IMR-90 (cell line): ENCODE data around the gene BICD1. TPM values are rescaled to one million over a fixed set of nuclear protein-coding genes. Genes with fewer than 3 reads are reported as not detected.

ENCODE experiments used
- ATAC-seq: fragments of 200-7000 bp; cut with Tn5 transposase; 2 replicates; pipeline ENCODE4 v1.9.1; 2020; ENCODE audit warnings: low read depth, mild to moderate bottlenecking, moderate library complexity
- BruUV-seq: library from RNA; stranded (reverse); fragments of 400-500 nt; replicated peaks from 2 replicates; lab custom pipeline; 2021; lab: Mats Ljungman, UMichigan
- CTCF ChIA-PET: fragments of 300-600 bp; formaldehyde crosslinking; extraction: SDS; loops from one replicate; lab custom pipeline; 2021; ENCODE audit warnings: antibody characterized with exemption; lab: Yijun Ruan, JAX
- POLR2A ChIA-PET: fragments of 300-600 bp; sonication (Branson Sonifier 250); formaldehyde crosslinking; loops from one replicate; lab custom pipeline; 2022; ENCODE audit warnings: antibody characterized with exemption; ENCODE audit not compliant: unreplicated experiment; lab: Charles Lee
- DNase-seq: peaks from one replicate; pipeline ENCODE4 v3.0.0; 2013
- H2AFZ ChIP-seq: replicated peaks from 2 replicates; pipeline ENCODE3; 2013; ENCODE audit warnings: low read length, mild to moderate bottlenecking; ENCODE audit not compliant: poor library complexity
- H2AK5ac ChIP-seq: 2 replicates; pipeline ENCODE4 v1.6.1; 2013; ENCODE audit warnings: low read depth, low read length, inconsistent platforms
- H2AK9ac ChIP-seq: replicated peaks from 2 replicates; pipeline ENCODE3; 2013; ENCODE audit warnings: mild to moderate bottlenecking, low read depth, low read length, moderate library complexity; ENCODE audit not compliant: poor library complexity
- H2BK120ac ChIP-seq: 2 replicates; pipeline ENCODE4 v1.6.1; 2013; ENCODE audit warnings: low read depth, low read length, inconsistent platforms
- H2BK15ac ChIP-seq: 3 replicates; pipeline ENCODE4 v1.6.1; 2013; ENCODE audit warnings: low read depth, low read length, inconsistent platforms
- H2BK20ac ChIP-seq: 2 replicates; pipeline ENCODE4 v1.6.1; 2013; ENCODE audit warnings: low read depth, mild to moderate bottlenecking, inconsistent platforms, low read length, moderate library complexity
- H2BK5ac ChIP-seq: 2 replicates; pipeline ENCODE4 v1.6.1; 2013; ENCODE audit warnings: mild to moderate bottlenecking, low read depth, low read length, inconsistent platforms; ENCODE audit not compliant: poor library complexity, severe bottlenecking
- H3K14ac ChIP-seq: replicated peaks from 2 replicates; pipeline ENCODE4 v1.6.1; 2013; ENCODE audit warnings: low read depth, low read length, inconsistent platforms
- H3K18ac ChIP-seq: 2 replicates; pipeline ENCODE4 v1.6.1; 2013; ENCODE audit warnings: low read depth, low read length, control low read depth
- H3K23ac ChIP-seq: 2 replicates; pipeline ENCODE4 v1.6.1; 2013; ENCODE audit warnings: low read depth, low read length, inconsistent platforms
- H3K27ac ChIP-seq: 2 replicates; pipeline ENCODE4 v1.5.1; 2013; ENCODE audit warnings: mild to moderate bottlenecking, control low read depth, low read length; ENCODE audit not compliant: insufficient read depth
- H3K27me3 ChIP-seq: 2 replicates; pipeline ENCODE4 v1.6.1; 2013; ENCODE audit warnings: low read length; ENCODE audit not compliant: control insufficient read depth, insufficient read depth
- H3K36me3 ChIP-seq: 2 replicates; pipeline ENCODE4 v1.6.1; 2013; ENCODE audit warnings: low read length, mixed read lengths; ENCODE audit not compliant: control insufficient read depth, insufficient read depth
- H3K4ac ChIP-seq: 2 replicates; pipeline ENCODE4 v1.6.1; 2013; ENCODE audit warnings: low read depth, low read length, inconsistent platforms
- H3K4me1 ChIP-seq: 2 replicates; pipeline ENCODE4 v1.6.1; 2013; ENCODE audit warnings: low read length, mixed read lengths; ENCODE audit not compliant: control insufficient read depth, insufficient read depth
- H3K4me2 ChIP-seq: 2 replicates; pipeline ENCODE4 v1.6.1; 2013; ENCODE audit warnings: low read depth, mild to moderate bottlenecking, control low read depth, low read length, moderate library complexity
- H3K4me3 ChIP-seq: 2 replicates; pipeline ENCODE4 v1.5.1; 2013; ENCODE audit warnings: low read depth, mild to moderate bottlenecking, control low read depth, low read length, moderate library complexity; ENCODE audit not compliant: insufficient read depth
- H3K56ac ChIP-seq: 2 replicates; pipeline ENCODE4 v1.6.1; 2013; ENCODE audit warnings: low read length, inconsistent platforms; ENCODE audit not compliant: insufficient read depth; ENCODE audit errors: extremely low read depth
- H3K79me1 ChIP-seq, 2 experiments: 2 replicates each; pipeline ENCODE4 v1.6.1; 2013; ENCODE audit warnings: low read length in 2 of 2, inconsistent platforms in 1 of 2, low read depth in 1 of 2
- H3K9ac ChIP-seq: 2 replicates; pipeline ENCODE4 v1.6.1; 2013; ENCODE audit warnings: low read depth, low read length, control low read depth
- H3K9me1 ChIP-seq: 2 replicates; pipeline ENCODE4 v1.6.1; 2013; ENCODE audit warnings: low read length, inconsistent platforms; ENCODE audit not compliant: insufficient read depth
- H3K9me3 ChIP-seq: 2 replicates; pipeline ENCODE4 v1.6.1; 2013; ENCODE audit warnings: low read length; ENCODE audit not compliant: control insufficient read depth, insufficient read depth
- H4K20me1 ChIP-seq: 2 replicates; pipeline ENCODE4 v1.6.1; 2013; ENCODE audit warnings: low read length, inconsistent platforms; ENCODE audit not compliant: insufficient read depth
- H4K5ac ChIP-seq: 2 replicates; pipeline ENCODE4 v1.6.1; 2013; ENCODE audit warnings: mild to moderate bottlenecking, low read depth, low read length, control low read depth
- H4K8ac ChIP-seq, 2 experiments: 2 replicates each; pipeline ENCODE4 v1.6.1; 2013; ENCODE audit warnings: low read depth in 2 of 2, low read length in 2 of 2, control low read depth in 1 of 2, inconsistent platforms in 1 of 2
- H4K91ac ChIP-seq: 2 replicates; pipeline ENCODE4 v1.6.1; 2013; ENCODE audit warnings: low read depth, low read length, inconsistent platforms; ENCODE audit not compliant: insufficient read depth
- CEBPB ChIP-seq: IDR thresholded peaks from 2 replicates; pipeline ENCODE4 v1.6.1; 2012; ENCODE audit warnings: low read depth, low read length, improper control_type of control experiment
- NFE2L2 ChIP-seq: fragments of 150-350 bp; IDR thresholded peaks from 2 replicates; pipeline ENCODE4 v1.6.1; 2016; ENCODE audit warnings: low read depth, mild to moderate bottlenecking, low read length
- RFX5 ChIP-seq: IDR thresholded peaks from 2 replicates; pipeline ENCODE4 v1.8.0; 2012; ENCODE audit warnings: low read depth, mild to moderate bottlenecking, low read length, moderate library complexity
- WGBS, 2 experiments: methylation state at CpG; one replicate each; pipeline versions ENCODE4 v1.1.5 to v1.1.7; 2013; ENCODE audit warnings: missing lambda C conversion rate in 2 of 2; ENCODE audit not compliant: insufficient read length in 1 of 2; ENCODE audit errors: extremely low coverage in 2 of 2; 5-methylcytosine and 5-hydroxymethylcytosine counted together
- dilution Hi-C: fragments of 300-500 bp; cut with HindIII; formaldehyde crosslinking; loops from one replicate; pipeline ENCODE4 v1.14.3; 2018; ENCODE audit warnings: low sequenced_read_pairs; ENCODE audit not compliant: unreplicated experiment
- in situ Hi-C: fragments of 300-500 bp; cut with MboI; formaldehyde crosslinking; loops from 3 replicates; pipeline ENCODE4 v1.14.3; 2019; ENCODE audit warnings: low sequenced_read_pairs, inconsistent platforms, mixed read lengths
- intact Hi-C: fragments of 100-400 bp; cut with micrococcal nuclease; formaldehyde crosslinking; loops from 2 replicates; pipeline ENCODE4 v1.10.0; 2022
- polyA plus RNA-seq, 3 experiments: library from polyadenylated mRNA; depleted of rRNA; stranded (reverse); fragments of >200 nt; gene quantifications; 2 replicates each; pipeline ENCODE4 v1.2.3, GENCODE V29; 2012; ENCODE audit warnings: low replicate concordance in 1 of 3
- total RNA-seq: library from RNA; depleted of rRNA; stranded (reverse); fragments of >200 nt; gene quantifications from 2 replicates; pipeline ENCODE4 v1.2.3, GENCODE V29; 2012

The BICD1 gene
- total and polyA plus RNA-seq, 2 of the 4 experiments (the other 2 are of a cell fraction) = 17.2 to 21.8 TPM

DNA sequence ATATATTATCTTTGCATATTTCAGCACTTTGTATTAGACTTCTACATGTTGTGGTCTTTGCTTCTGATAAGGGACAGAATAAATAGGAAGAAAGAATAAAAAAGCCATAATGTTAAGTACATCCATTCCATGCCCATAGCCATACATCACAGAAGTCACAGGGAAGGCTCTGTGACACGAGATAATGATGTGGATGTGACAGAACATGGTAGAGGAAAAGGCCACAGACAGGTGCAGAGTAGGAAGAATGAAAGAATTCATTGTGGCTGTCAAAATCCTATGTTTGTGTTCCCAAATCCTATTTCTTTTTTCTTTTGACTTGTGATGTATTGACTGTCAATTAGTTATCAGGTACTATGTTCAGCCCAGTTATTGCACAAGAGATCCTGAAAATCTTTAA is 38.4 kb downstream of the BICD1 start:
- no peak overlapping the region for H2BK120ac ChIP-seq
- H3K9me1 ChIP-seq = peaks cover 3% of the 10 kb centered on the region; the same call in 1 of the 2 replicates
- no peak overlapping the region for H4K8ac ChIP-seq
- peaks cover 33 to 43% of the 10 kb centered on the region in 2 experiments for H3K79me1 ChIP-seq
- in situ Hi-C loops (no loop called here), intact Hi-C loops (no loop called here), dilution Hi-C loops (no loop called here)
- ATAC-seq = no peak
- no peak overlapping the region for H3K23ac ChIP-seq
- H3K4me1 ChIP-seq = no peaks in the 10 kb centered on the region
- BruUV-seq = no TSS peak
- H2AFZ ChIP-seq = no peak overlapping the region
- 0 out of 2 replicates have a peak, but pooled peaks have one; percentile 34 for TF ChIP-seq CEBPB
- TF ChIP-seq NFE2L2 = no peak
- TF ChIP-seq RFX5 = no peak
- no peak overlapping the region for H2BK15ac ChIP-seq
- no peak overlapping the region for H2BK20ac ChIP-seq
- no peak overlapping the region for H3K18ac ChIP-seq
- no peak overlapping the region for H2AK5ac ChIP-seq
- ChIA-PET POLR2A (no interaction called here), CTCF (interaction anchor here (0.6 kb wide), 1 partner anchor 457 kb away, joined by 4 read pairs; no protein-coding TSS in a partner anchor)
- no peak overlapping the region for H3K4me3 ChIP-seq
- no peak overlapping the region for H3K56ac ChIP-seq
- no peak overlapping the region for H3K14ac ChIP-seq
- no peak for DNase-seq
- H3K9me3 ChIP-seq = 0 out of 2 replicates have a peak, but pooled peaks cover 2% of the 10 kb centered on the region
- H3K27me3 ChIP-seq = no peaks in the 10 kb centered on the region
- no peak overlapping the region for H3K4ac ChIP-seq
- no peak overlapping the region for H3K4me2 ChIP-seq
- H3K9ac ChIP-seq = no peak overlapping the region
- no peak overlapping the region for H4K91ac ChIP-seq
- peaks cover 9% of the 10 kb centered on the region; the same call in 1 of the 2 replicates for H4K20me1 ChIP-seq
- H2AK9ac ChIP-seq = no peak overlapping the region
- no CpG with 5 or more reads among the region's 1 CpG for WGBS, 2 experiments
- 0 out of 2 replicates have a peak, but pooled peaks cover 1% of the 10 kb centered on the region for H3K36me3 ChIP-seq
- H2BK5ac ChIP-seq = no peak overlapping the region
- H3K27ac ChIP-seq = no peak overlapping the region
- H4K5ac ChIP-seq = no peak overlapping the region
